Tibial nerve (tissue), 3 donors: ENCODE data around the gene PRR11.

Source experiments
- CTCF ChIP-seq, 5 experiments: fragments of 200-600 bp in 3 of 5; fragments of 450-650 bp in 2 of 5; sonication (generic) in 3 of 5; IDR thresholded peaks; one replicate each; pipeline ENCODE4 v1.5.1; 2016 to 2019; ENCODE audit warnings: antibody characterized with exemption in 5 of 5, mild to moderate bottlenecking in 3 of 5, moderate library complexity in 2 of 5
- POLR2A ChIP-seq, 2 donors: fragments of 450-650 bp; IDR thresholded peaks; one replicate each; pipeline ENCODE4 v1.6.1; 2017; ENCODE audit warnings: antibody characterized with exemption in 2 of 2, mild to moderate bottlenecking in 2 of 2, moderate library complexity in 2 of 2

GRCh38 chr17:59185997-59186396, 30.5 kb downstream of the PRR11 start:
- TF ChIP-seq POLR2A (IDR thresholded peaks at IDR 0.05) (no peak), CTCF (IDR thresholded peaks at IDR 0.05) (no peak)
